NCI-H524 treated with DMSO at 0.1 percent for 48 hours (cell line): ENCODE measurements around the gene PXN.
A peak's percentile ranks its signal among the peaks of the same experiment; 100 is the strongest.
"Not testable (repeated sequence)": the region's sequence is repeated elsewhere in the genome, so short reads cannot be mapped to it uniquely, and the experiment has no call there.

Source experiments
- DNase-seq: peaks from one replicate; lab custom pipeline; 2025; lab: John Stamatoyannopoulos, UW

PXN gene

GRCh38 chr12:120241561-120242274, 23.8 kb downstream of the PXN start:
- DNase-seq: no peak

- no peak for DNase-seq
Observed at GRCh38 chr12:120240495-120240833, 25.1 kb downstream of the PXN start.

- DNase-seq: no peak
Observed at GRCh38 chr12:120239776-120240494, 25.6 kb downstream of the PXN start.

GRCh38 chr12:120238839-120239445, 26.6 kb downstream of the PXN start:
- no peak for DNase-seq

GRCh38 chr12:120238217-120238616, 27.3 kb downstream of the PXN start:
- DNase-seq: no peak

- DNase-seq: no peak
Observed at GRCh38 chr12:120237360-120238171, 28.0 kb downstream of the PXN start.

GRCh38 chr12:120236809-120237208, 28.7 kb downstream of the PXN start:
- not testable (repeated sequence) for DNase-seq

- DNase-seq: no peak
Observed at GRCh38 chr12:120235369-120236323, 29.9 kb downstream of the PXN start.

GRCh38 chr12:120234643-120235368, 30.7 kb downstream of the PXN start:
- DNase-seq: no peak

GRCh38 chr12:120231316-120232011, 34.1 kb downstream of the PXN start:
- DNase-seq: no peak

- no peak for DNase-seq
Observed at GRCh38 chr12:120230974-120231315, 34.6 kb downstream of the PXN start.

- no peak for DNase-seq
Observed at GRCh38 chr12:120230326-120230973, 35.1 kb downstream of the PXN start.

GRCh38 chr12:120229487-120230325, 35.8 kb downstream of the PXN start:
- no peak for DNase-seq

GRCh38 chr12:120229071-120229486, 36.5 kb downstream of the PXN start:
- DNase-seq: no peak

GRCh38 chr12:120228291-120229070, 37.0 kb downstream of the PXN start:
- peak; percentile 26 for DNase-seq

- no peak for DNase-seq
Observed at GRCh38 chr12:120228041-120228290, 37.6 kb downstream of the PXN start.

GRCh38 chr12:120227233-120228040, 38.1 kb downstream of the PXN start:
- no peak for DNase-seq
